NCI-H526 treated with DMSO at 0.1 percent for 48 hours (cell line): ENCODE measurements around the gene TMEM184B.

Experiments
- DNase-seq: peaks from one replicate; lab custom pipeline; 2025; lab: John Stamatoyannopoulos, UW

The TMEM184B gene

DNA sequence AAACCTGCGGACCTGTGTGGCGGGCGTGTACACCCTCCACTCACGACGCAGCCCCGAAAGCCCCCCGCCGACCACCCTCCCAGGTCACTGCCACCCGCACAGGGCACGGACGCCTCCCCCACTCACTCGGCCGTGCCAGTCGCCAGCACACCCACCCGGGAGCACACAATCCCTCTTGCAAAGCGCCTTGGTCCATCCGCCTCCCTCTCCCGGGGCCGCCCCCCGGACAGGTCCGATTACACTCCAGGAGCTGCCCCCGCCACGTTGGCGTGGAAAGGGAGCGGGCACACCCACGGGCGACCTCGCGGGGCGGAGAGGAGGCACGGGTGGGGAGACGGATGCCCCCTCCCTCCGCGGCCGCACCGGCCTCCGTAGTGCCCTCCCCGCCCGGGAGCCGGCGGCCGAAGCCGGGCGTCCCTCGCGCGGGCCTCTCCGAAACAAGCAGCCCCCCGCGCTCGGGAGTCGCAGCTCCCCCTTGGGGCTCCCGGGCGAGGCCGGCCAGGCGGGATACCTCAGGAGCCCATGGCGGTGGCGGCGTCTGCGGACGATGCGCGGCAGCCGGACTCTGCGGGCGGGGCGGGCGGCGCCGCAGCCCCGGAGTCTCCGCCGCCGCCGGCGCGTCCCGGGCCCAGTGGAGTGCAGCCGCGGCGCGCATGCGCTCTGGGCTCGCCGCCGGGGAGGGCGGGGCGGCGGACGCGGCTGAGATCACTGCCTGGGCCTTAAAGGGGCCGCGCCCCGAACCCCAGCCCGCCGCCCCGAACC lies at the start of gene TMEM184B:
Gene TMEM184B (minus strand): TSS at position 638 of the 762 bp plus-strand sequence. CDS start 25,049 bp downstream, outside the sequence.
- peak; percentile 19 for DNase-seq

DNA sequence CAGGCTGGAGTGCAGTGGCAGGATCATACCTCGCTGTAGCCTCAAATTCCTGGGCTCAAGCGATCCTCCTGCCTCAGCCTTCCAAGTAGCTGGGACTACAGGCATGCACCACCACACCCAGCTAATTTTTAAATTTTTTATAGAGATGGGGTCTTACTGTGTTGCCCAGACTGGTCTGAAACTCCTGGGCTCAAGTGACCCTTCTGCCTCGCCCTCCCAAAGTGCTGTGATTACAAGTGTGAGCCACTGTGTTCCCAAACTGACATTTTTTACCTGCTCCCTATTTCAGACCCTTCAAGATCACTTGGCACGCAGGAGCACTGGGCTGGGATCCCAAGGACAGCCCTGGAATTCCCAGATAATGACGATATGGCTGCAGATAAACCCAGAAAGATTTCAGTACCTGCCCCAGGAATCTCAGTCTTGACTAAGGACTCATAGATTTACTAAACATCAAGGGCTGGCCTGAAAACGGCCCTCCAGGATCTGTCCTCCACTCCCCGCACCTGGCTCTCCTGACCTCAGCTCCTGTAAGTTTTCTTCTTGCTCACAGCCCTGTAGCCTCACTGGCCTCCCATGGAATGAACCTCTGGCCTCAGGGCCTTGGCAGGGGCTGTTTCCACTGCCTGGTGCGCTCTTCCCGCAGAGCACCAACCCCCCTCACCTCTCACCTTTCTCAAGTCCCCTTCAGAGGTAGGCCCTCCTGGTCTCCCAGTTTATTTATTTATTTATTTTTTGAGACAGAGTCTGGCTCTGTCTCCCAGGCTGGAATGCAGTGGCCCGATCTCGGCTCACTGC lies 48.0 kb upstream of the TMEM184B start:
- no peak for DNase-seq

DNA sequence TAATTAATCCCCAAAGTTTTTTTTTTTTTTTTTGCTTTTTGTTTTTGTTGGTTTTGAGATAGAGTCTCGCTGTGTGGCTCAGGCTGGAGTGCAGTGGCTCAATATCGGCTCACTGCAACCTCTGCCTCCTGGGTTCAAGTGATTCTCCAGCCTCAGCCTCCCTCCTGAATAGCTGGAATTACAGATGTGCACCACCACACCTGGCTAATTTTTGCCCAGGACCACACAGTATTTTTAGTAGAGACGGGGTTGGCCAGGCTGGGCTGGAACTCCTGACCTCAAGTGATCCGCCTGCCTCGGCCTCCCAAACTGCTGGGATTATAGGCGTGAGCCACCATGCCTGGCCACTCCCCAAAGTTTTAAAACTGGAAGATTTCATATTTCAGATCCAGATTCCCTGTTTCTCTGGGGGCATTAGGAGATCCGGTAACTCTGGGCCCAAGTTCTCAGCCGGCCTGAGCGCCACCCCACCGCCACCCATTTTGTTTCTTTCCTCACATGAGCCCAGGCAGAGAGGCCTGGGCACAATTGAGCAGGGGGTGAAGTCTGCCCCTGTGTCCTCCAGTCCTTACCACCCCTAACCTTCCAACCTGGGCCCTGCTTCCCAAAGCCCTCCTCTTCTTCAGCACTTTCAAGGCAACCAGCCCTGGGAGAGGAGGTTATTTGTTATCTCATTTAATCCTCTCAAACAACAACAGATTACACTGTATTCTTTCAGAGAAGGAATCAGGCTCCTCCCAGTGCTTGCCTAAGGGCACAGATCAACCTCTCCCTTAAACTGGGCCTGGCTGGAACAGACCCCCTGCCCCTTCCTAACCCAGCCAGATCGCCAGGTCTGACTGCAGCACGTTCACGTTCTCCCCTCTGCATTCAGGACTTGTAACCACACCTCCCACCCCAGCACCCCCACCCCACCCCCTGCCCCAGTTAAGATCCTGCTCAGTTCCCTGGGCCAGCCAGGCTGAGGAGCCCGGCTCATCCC lies 46.3 kb upstream of the TMEM184B start:
- DNase-seq = no peak

DNA sequence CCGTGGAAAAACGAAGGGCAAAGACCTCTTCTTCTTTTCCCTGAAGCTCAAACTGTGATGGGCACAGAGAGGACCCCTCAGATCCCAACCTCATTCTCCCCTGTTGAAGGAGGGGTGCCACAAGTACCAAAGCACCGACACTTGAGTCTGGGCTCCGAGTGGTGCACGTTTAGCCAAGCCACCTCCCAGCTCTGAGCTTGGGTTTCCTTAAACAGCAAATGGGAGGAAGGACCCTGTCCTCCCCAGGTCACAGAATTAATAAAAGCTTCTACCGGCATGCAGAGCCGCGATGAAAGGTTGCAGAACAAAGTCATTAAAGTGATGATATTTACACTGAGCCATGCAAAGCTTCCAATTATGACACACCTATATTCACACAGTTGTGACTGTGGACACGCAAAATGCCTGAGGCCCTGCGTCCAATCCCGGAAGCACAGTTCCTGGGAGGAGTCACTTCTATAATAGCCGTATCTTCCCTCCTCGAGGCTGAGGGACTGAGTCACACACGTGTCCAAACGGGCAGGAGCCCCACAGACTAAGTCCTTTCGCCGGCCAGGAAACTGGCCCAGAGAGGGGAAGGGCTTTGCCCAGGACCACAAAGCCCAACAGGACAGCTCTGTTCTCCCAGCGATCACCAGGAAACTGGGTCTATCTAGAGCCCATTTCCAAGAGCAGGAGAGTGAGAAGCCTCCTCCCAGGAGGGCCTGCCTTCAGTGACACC lies 45.3 kb upstream of the TMEM184B start:
- peak; percentile 65 for DNase-seq

DNA sequence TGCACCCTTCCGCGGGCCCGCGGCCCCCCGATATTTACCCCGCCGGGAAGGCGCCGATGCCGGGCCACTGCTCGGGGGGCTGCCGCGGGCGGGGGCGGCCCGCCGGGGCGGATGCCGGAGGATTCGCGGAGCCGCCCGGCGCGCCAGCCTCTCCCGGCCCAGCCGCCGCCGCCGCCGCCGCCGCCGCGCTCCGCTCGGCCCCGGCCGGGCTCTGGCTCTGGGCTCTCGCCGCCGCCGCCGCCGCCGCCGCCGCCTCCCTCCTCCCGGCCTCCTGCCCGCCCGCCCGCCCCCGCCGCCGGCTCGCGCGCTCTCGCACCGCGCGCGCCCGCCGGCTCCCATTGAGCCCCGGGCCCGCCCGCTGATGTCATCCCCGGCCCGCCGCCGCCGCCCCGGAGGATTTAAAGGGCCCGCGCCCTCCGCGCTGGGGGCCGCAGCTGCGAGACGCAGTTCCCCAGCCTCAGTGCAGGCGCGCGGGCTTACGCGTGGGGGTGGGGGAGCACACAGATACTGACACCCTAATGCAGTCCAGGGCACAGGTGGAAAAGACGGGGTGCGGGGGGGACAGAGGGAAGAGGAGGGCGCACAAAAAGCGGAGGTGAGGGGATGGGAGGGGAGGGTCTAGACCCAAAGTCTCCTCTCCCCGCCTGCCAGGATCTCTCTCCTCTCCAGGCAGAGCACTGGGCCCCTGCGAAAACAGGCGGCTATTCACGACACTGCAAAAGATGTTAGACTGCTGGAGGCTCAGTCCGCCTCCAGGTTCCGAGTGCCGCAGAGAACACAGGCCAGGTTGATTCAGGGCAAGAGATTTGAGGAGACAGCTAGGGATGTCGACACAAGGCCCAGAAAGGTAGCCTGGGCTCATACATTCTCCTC lies 44.5 kb upstream of the TMEM184B start, which contains the start of gene CSNK1E:
Gene CSNK1E (minus strand): TSS at position 312 of the 873 bp plus-strand sequence. CDS start 3,276 bp downstream, outside the sequence.
- peak; percentile 22 for DNase-seq

DNA sequence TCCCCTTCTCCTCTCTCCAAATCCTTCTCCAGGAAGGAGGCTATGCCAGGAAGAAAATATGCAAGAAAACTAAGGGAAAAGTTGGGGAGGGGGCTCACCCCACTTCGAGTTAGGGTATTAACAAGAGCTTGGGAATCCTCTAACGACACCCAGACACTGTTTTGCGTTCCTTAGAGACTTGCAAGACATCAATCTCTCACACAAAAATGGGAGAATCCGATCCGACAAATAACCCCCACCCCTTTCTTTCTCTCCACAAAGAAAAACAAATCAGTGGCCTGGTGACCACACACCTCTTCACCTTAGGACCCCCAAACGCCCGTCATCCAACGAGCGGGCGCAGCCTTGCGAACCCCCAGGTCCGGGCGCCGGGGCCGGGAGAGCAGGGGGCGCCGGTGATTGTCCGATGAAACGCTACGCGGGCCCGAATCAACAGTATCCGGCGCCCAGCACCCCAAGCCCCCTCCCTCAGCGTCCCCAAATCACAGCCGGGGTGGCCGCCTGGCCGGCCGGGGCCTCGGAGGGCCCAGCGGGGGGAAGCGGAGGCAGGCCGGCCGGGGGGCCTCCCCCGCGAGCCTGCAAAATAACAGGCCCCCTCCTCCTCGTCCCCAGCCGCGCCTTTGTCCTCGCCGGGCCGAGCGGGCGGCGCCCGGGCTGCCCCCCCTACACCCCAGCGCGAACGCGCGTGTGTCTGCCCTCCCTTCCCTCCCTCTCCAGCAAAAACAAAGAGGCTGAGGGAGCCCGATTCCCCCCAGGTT lies 43.7 kb upstream of the TMEM184B start:
- DNase-seq = no peak

DNA sequence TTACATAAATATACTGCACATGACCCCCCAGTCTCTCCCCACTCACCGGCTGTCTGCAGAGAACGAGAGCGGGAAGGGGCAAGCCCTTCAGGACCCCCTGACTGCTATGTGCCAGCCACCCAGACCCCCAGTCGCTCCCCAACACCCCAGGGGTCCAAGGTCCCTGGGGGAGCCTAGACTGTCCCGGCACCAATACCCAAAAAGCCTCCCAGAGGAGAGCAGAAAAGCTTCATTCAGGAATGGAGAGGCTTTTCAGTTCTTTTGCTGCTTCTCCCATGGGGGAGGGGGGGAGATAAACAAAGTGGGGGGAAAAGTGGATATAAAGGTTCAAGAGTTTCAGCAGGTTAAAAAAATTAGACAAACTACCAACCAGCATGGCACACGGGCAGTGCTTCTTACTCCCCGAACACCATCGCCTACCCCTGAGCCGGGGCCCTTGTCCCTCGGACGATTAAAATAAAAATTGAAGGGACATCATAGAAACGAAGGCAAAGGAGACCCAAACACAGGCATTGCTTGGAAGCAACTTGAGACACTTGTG lies 43.1 kb upstream of the TMEM184B start:
- DNase-seq = no peak

DNA sequence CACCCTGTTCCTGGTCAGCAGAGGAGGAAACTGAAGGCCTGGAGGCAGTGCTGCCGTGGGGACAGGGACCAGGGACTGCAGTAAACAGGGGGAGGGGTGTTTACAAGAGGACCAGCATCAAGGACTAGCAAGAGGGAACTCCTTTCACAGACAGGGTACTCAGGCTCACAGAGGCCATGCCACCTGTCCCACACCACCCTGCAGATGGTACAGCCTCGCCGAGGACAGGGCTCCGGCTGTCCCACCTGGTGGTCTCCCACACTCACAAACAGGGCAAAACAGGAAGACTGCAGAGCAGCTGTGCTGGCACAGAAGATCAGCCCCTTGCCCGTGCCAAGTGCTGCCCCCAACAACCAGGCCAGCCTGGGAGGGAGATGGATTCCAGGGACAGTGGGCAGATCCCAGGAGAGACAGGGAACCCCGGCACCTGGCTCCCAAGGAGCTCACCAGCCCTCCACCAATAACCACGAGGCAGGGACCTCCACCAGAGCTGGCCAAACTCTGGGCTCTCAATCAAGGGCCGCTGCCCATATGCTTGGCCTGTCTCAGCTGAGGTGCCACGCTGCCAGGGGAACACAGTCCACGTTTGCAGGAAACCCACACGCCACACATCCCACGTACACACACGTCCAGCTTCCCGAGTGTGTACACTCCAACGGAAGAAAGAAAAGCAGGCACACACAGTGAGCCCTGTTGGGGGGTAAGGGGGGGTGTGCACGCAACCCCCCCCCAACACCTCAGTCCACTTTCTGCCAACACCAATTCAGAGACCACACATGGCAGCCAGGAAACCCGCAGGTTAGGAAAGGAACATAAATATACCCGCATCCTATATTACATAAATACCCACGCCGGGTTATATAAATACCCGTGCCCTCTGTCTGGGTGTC lies 42.4 kb upstream of the TMEM184B start:
- DNase-seq = no peak

DNA sequence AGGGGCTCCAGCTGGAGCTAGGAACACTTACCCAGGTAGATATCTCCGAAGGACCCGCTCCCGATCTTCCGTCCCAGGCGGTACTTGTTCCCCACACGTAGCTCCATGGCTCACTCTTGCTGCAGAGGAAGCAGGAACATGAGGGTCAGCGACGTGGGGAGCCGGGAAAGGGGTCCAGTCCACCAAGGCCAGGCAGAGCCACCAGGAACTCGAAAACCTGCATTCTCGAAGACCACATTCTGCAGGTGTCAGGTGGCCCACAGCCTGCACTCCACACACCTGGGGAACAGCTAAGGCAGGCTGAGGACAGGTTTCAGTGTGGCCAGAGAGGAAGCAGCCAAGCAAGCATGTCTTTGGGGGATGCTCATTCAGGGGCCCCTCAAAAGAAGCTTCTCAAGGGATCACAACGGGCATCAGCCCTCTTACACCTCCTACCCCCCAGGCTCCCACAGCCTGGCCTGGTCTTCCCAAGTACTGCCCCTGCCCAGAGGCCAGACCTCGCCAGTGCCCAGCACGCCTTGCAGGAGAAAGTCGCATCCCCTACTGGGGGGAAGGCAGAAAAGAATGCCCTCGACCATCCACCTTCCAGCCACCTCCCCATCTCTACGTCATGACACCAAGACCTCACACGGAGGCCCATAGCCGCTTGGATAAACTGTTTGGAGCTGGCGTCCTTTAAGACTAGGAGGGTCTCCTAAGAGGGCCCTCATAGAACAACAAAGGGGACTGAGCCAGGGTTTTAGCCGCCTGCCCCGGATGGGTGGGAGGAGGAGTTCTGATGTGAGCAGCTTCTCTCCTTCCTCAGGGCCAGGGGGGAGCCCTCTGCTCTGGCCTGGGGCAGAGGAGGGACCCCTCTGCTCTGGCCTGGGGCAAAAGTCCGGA lies 41.5 kb upstream of the TMEM184B start:
- DNase-seq = no peak

DNA sequence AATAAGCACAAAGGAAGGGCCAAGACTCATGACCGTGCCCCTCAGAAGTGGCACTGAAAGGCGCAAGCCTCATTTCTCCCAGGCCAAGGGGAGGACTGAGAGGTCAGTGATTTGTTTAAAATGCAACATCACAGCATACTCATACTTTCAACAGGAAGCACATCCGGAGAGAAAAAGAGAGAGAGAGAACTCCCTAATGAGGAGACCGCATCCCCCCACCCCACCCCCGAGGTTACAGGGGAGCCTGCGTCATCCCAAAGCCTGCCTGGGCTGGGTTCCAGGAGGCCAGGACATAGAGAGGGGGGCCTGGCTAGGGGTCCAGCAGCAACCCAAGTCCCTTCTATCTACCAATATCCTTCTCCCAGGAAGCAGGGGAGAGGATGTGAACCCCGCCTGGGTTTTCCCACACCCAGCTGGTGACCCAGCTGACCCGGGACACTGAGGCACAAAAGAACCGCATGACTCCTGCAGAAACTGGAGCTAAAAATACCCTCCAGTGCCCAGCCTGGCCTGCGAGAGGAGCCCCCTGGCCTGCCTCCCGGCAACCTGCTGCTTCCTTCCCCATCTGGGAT lies 40.7 kb upstream of the TMEM184B start:
- no peak for DNase-seq

DNA sequence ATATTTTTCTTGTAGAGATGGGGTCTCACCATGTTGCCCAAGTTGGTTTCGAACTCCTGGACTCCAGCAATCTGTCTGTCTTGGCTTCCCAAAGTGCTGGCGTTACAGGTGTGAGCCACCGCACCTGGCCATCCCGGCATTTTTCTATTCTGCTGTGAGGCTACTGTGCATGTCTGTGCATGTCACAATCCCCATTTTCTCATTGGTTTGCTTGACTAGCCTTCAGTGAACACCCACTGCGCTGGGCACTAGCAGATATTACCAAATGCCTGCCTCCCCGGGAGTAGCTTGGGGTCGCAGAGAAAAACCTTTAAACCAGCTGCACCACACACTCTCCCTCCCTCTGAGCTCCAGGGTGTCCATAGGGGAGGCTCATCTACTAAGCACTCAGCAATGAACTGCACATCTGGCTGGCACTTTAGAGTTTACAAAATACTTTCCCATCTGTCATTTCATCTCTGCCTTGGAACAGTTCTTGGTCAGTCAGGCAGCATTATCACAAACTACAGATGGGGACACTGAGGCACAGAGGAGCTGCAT lies 39.5 kb upstream of the TMEM184B start:
- DNase-seq = no peak

DNA sequence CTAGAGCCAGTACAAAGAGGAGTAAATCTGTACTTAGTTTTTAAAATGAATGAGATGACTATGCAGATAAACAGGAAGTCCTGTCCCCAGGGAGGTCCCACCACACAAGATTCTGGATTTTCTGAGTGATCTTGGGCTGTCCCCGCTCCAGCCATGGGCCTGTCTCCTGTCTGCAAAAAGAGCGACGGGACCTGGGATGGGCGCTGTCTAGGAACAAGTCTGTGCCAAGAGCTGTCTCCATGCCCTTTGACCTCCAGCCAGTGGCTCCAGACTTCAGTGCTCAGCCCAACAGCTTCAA lies 38.5 kb upstream of the TMEM184B start:
- DNase-seq = no peak

DNA sequence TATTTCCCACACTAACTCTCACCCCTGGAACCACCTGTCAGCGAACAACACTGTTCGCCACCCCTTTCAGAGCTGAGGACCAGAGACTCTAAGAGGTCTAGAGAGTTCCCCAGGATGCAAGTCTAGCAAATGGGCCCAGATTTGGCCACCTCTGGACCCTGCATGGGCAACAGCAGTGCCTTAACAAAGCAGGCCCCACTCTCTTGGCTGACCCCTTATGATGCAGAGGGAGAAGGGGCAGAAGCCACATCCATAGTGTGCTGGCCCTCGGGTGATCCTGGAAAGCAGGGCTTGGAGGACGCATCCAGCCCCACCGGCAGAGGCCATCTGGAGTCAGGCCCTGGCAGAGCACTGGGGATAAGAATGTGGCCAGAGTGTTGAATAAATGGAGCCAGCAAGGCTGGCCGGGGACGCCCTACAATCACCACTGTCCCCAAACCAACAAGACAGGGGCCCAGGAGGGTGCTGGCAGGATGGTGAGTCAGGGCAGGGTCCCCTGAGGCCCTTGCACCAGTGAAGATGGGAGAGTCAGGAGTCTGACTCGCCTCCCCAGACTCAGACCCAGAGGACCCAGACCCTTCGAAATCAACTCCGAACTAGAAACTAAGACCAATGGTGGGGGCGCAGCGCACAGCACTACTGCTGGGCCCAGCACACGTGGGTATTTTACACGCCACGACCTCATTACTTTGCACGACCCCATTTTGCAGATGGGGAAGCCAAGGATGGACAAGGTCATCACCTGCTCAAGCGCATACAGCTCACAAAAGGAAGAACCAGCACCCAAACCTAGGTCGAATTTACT lies 37.9 kb upstream of the TMEM184B start:
- DNase-seq = no peak

DNA sequence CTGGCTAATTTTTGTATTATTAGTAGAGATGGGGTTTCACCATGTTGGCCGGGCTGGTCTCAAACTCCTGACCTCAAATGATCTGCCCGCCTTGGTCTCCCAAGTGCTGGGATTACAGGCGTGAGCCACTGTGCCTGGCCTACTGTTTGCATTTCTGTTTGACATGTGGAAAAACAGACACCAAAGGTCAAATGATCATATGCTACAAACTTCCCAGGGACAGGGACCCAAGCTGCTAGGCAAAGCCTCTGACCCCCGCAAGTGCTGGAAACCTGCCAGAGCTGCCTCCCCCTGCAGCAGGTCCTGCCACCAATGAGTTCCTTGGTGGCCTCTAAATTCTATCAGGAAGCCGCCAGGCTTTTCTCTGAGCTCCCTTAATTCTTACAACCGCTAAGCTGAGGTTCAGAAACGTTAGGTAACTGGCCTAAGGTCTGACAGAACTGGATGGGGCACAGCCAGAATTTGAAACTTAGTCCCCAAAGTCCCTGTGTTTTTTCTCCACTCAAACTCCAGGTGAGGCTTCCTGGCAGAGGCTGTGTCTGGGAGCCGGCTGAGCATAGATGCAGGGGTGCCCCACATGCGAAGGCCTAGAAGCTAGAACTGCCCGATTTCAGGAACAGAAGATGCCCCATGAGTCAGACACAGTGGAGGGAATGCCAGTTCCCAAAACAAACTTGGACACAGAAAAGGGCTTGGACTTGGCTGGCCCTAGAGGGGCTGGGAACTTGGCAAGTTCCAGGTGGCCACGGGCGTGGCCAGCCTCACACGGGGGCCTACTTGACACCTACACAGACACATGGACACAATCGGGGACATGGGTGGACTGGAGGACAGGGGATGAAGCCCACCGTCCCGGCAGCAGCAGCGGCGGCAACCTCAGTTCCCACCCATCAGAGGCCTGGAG lies 37.1 kb upstream of the TMEM184B start:
- no peak for DNase-seq
